Neural cell (in vitro differentiated cells): Measurements from ENCODE around the gene LRMDA.

Source experiments
- CTCF ChIP-seq: fragments of 450-650 bp; IDR thresholded peaks from 2 replicates; pipeline ENCODE4 v1.5.1; 2014; ENCODE audit warnings: antibody characterized with exemption, mild to moderate bottlenecking, moderate library complexity; ENCODE audit not compliant: poor library complexity, severe bottlenecking
- EP300 ChIP-seq: fragments of 450-650 bp; conservative IDR thresholded peaks from 2 replicates; pipeline ENCODE4 v1.6.1; 2014; ENCODE audit warnings: antibody characterized with exemption, mild to moderate bottlenecking, moderate library complexity; ENCODE audit not compliant: poor library complexity, severe bottlenecking
- EZH2 ChIP-seq: fragments of 200-600, 300-800 bp; shearing (Covaris generic), sonication (generic); IDR thresholded peaks from 2 replicates; pipeline ENCODE4 v1.6.1; 2014; ENCODE audit warnings: antibody characterized with exemption, low read length, borderline replicate concordance, mild to moderate bottlenecking; ENCODE audit not compliant: insufficient read depth, poor library complexity, severe bottlenecking
- MXI1 ChIP-seq: fragments of 450-650 bp; conservative IDR thresholded peaks from 2 replicates; pipeline ENCODE4 v1.6.1; 2014; ENCODE audit warnings: antibody characterized with exemption, mild to moderate bottlenecking; ENCODE audit not compliant: poor library complexity, severe bottlenecking
- POLR2AphosphoS5 ChIP-seq: IDR thresholded peaks from 2 replicates; pipeline ENCODE4 v1.6.1; 2012
- RAD21 ChIP-seq: fragments of 450-650 bp; conservative IDR thresholded peaks from 2 replicates; pipeline ENCODE4 v1.6.1; 2014; ENCODE audit warnings: antibody characterized with exemption, mild to moderate bottlenecking, moderate library complexity
- TF ChIP-seq, protein P1 (sequence below): IDR thresholded peaks from 2 replicates; pipeline ENCODE4 v1.6.1; 2012; ENCODE audit warnings: borderline replicate concordance

DNA sequence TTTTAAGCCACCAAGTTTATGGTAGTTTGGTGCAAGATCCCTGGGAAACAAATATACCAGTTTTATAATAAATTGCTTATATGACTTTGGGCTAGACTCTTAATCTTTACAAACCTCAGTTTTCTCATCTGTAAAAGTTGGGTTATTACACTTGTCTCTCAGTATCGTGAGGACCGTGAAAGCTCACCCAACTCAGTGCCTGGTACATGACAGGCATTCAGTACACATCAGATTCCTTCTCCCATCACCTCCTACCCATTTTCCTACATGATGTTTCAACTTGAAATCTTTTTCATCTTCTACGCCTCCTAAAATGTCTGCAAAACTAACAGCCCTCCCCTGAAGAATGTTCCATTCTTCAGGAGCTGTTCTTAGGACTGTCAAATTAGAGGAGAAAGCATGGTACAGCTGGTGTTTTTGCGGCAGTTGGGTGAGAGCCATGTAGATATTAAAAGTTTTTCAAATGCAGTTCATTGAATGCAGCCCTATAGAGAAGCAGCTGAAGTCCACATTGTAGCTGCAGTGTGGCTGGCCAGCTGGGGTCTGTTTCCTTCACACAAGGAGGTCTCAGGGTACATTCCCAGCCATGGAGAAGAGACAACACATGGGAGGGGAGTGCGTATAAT, 812.8 kb downstream of the LRMDA start:
- TF ChIP-seq CTCF (no peak), POLR2AphosphoS5 (no peak), RAD21 (no peak), EZH2 (no peak), MXI1 (no peak), EP300 (no peak)
- TF ChIP-seq, protein P1, sequence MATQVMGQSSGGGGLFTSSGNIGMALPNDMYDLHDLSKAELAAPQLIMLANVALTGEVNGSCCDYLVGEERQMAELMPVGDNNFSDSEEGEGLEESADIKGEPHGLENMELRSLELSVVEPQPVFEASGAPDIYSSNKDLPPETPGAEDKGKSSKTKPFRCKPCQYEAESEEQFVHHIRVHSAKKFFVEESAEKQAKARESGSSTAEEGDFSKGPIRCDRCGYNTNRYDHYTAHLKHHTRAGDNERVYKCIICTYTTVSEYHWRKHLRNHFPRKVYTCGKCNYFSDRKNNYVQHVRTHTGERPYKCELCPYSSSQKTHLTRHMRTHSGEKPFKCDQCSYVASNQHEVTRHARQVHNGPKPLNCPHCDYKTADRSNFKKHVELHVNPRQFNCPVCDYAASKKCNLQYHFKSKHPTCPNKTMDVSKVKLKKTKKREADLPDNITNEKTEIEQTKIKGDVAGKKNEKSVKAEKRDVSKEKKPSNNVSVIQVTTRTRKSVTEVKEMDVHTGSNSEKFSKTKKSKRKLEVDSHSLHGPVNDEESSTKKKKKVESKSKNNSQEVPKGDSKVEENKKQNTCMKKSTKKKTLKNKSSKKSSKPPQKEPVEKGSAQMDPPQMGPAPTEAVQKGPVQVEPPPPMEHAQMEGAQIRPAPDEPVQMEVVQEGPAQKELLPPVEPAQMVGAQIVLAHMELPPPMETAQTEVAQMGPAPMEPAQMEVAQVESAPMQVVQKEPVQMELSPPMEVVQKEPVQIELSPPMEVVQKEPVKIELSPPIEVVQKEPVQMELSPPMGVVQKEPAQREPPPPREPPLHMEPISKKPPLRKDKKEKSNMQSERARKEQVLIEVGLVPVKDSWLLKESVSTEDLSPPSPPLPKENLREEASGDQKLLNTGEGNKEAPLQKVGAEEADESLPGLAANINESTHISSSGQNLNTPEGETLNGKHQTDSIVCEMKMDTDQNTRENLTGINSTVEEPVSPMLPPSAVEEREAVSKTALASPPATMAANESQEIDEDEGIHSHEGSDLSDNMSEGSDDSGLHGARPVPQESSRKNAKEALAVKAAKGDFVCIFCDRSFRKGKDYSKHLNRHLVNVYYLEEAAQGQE: no peak
